ENCODE results near the gene TNS1. TPM values are rescaled to one million over a fixed set of nuclear protein-coding genes. Genes with fewer than 3 reads are reported as not detected.

Gene TNS1
- total RNA-seq, 1 donor from 2014 or later, result 0.24 TPM

DNA sequence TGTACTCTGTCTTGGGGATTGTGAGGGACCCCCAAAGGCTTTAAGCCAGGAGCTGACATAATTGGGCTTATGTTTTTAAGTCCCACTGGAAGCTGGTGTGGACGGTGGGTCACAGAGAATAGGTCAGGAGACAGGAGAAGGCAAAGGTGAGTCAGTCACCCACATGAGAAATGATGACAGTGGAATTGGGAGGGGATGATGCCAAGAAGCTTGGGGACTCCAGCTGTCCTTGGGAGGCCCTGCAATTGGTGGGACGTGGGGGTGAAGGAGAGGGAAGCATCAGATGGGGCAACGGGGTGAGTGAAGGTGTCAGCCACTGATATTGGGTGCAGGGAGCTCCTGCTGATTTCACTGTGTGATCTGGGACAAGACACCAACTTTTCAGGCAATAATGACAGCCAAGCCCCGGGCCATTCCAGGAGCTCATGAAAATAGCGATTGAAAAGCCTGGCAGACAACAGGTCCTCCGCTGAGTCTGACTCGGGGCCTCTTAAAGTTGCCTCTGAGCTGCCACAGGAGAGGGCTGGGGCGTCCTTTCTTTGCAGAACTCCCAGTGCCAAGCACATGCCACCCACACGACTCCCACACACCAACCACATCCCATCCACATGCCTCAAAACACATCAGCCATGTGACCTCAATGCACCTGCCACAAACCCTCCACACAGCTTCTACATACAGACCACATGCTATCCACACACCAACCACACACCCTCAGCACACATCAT lies 13.4 kb downstream of the TNS1 start:
- DNase-seq (ENCODE audit: low spot score), result no peak
- no peak overlapping the region for H3K4me3 ChIP-seq
- H4K20me1 ChIP-seq (ENCODE audit: low read depth), result no peaks in the 10 kb centered on the region
- H3K27me3 ChIP-seq, result peaks cover 19% of the 10 kb centered on the region
- TF ChIP-seq CTCF (IDR thresholded peaks at IDR 0.05) (no peak), EZH2 (IDR thresholded peaks at IDR 0.05) (no peak), EZH2phosphoT487 (IDR thresholded peaks at IDR 0.05) (no peak)
- peaks cover 16% of the 10 kb centered on the region for H3K4me1 Mint-ChIP-seq
- H3K36me3 Mint-ChIP-seq, result no peaks in the 10 kb centered on the region
- H3K36me3 ChIP-seq, result no peaks in the 10 kb centered on the region
- no peak overlapping the region for H3K27ac Mint-ChIP-seq
- no peak overlapping the region for H3K4me3 Mint-ChIP-seq
- no peaks in the 10 kb centered on the region for H3K4me1 ChIP-seq
- H3K27me3 Mint-ChIP-seq (ENCODE audit: insufficient read depth, low read depth), result no peaks in the 10 kb centered on the region
- H3K4me2 ChIP-seq, result no peak overlapping the region
- no peak overlapping the region for H3K27ac ChIP-seq
- no peaks in the 10 kb centered on the region for H3K9me3 Mint-ChIP-seq
- no peak overlapping the region for H3K9ac ChIP-seq
- H3K9me3 ChIP-seq (ENCODE audit: low read depth), result no peaks in the 10 kb centered on the region
- H2AFZ ChIP-seq (replicated peaks), result no peak overlapping the region
- H3F3A ChIP-seq (ENCODE audit: low read depth), result no peaks in the 10 kb centered on the region
- H3K79me2 ChIP-seq (ENCODE audit: low read depth), result no peaks in the 10 kb centered on the region

- TF ChIP-seq EZH2phosphoT487 (IDR thresholded peaks at IDR 0.05) (no peak), EZH2 (IDR thresholded peaks at IDR 0.05) (no peak), CTCF (IDR thresholded peaks at IDR 0.05) (peak; percentile 24)
- Mint-ChIP-seq H3K9me3 (no peaks in the 10 kb centered on the region), H3K27ac (no peak overlapping the region), H3K4me1 (peaks cover 16% of the 10 kb centered on the region), H3K4me3 (no peak overlapping the region), H3K27me3 (ENCODE audit: insufficient read depth, low read depth) (no peaks in the 10 kb centered on the region), H3K36me3 (no peaks in the 10 kb centered on the region)
- peaks cover 19% of the 10 kb centered on the region for H3K27me3 ChIP-seq
- no peak for DNase-seq (ENCODE audit: low spot score)
- H2AFZ ChIP-seq (replicated peaks), result no peak overlapping the region
- no peak overlapping the region for H3K27ac ChIP-seq
- no peaks in the 10 kb centered on the region for H3K4me1 ChIP-seq
- no peaks in the 10 kb centered on the region for H3K79me2 ChIP-seq (ENCODE audit: low read depth)
- H3K36me3 ChIP-seq, result no peaks in the 10 kb centered on the region
- H3K9ac ChIP-seq, result no peak overlapping the region
- no peak overlapping the region for H3K4me2 ChIP-seq
- no peak overlapping the region for H3K4me3 ChIP-seq
- H3K9me3 ChIP-seq (ENCODE audit: low read depth), result no peaks in the 10 kb centered on the region
- no peaks in the 10 kb centered on the region for H3F3A ChIP-seq (ENCODE audit: low read depth)
- H4K20me1 ChIP-seq (ENCODE audit: low read depth), result no peaks in the 10 kb centered on the region
Measured at GRCh38 chr2:217988840-217989204, 14.0 kb downstream of the TNS1 start.

- no peak overlapping the region for H3K4me3 ChIP-seq
- no peak overlapping the region for H2AFZ ChIP-seq (replicated peaks)
- Mint-ChIP-seq H3K27me3 (ENCODE audit: insufficient read depth, low read depth) (no peaks in the 10 kb centered on the region), H3K4me1 (peaks cover 11% of the 10 kb centered on the region), H3K27ac (no peak overlapping the region), H3K4me3 (no peak overlapping the region), H3K9me3 (no peaks in the 10 kb centered on the region), H3K36me3 (no peaks in the 10 kb centered on the region)
- H3F3A ChIP-seq (ENCODE audit: low read depth), result no peaks in the 10 kb centered on the region
- H3K9me3 ChIP-seq (ENCODE audit: low read depth), result no peaks in the 10 kb centered on the region
- no peaks in the 10 kb centered on the region for H3K36me3 ChIP-seq
- peaks cover 13% of the 10 kb centered on the region for H3K27me3 ChIP-seq
- peak; percentile 86 for DNase-seq (ENCODE audit: low spot score)
- no peaks in the 10 kb centered on the region for H4K20me1 ChIP-seq (ENCODE audit: low read depth)
- no peak overlapping the region for H3K27ac ChIP-seq
- TF ChIP-seq EZH2phosphoT487 (IDR thresholded peaks at IDR 0.05) (no peak), EZH2 (IDR thresholded peaks at IDR 0.05) (no peak), CTCF (IDR thresholded peaks at IDR 0.05) (peak; percentile 86)
- H3K79me2 ChIP-seq (ENCODE audit: low read depth), result no peaks in the 10 kb centered on the region
- no peak overlapping the region for H3K4me2 ChIP-seq
- H3K4me1 ChIP-seq, result no peaks in the 10 kb centered on the region
- H3K9ac ChIP-seq, result no peak overlapping the region
Measured at GRCh38 chr2:217988014-217988839, 14.6 kb downstream of the TNS1 start.
